HepG2 (cell line): ENCODE measurements around the gene ARF6. TPM values are rescaled to one million over a fixed set of nuclear protein-coding genes. Genes with fewer than 3 reads are reported as not detected.
A peak's percentile ranks its signal among the peaks of the same experiment; 100 is the strongest.

ENCODE experiments used
- DMAP1 ChIP-seq: IDR thresholded peaks from 2 replicates; pipeline ENCODE4 v1.6.1; 2016
- FOXM1 ChIP-seq: sonication (generic); formaldehyde crosslinking; IDR thresholded peaks from 2 replicates; pipeline ENCODE4 v1.5.0; 2020; ENCODE audit warnings: missing genetic modification reagents
- GATAD2A ChIP-seq: IDR thresholded peaks from 2 replicates; pipeline ENCODE4 v1.6.1; 2016
- GTF2F1 ChIP-seq: fragments of 150-350 bp; IDR thresholded peaks from 2 replicates; pipeline ENCODE4 v1.6.1; 2014; ENCODE audit warnings: low read length
- KAT7 ChIP-seq: IDR thresholded peaks from 2 replicates; pipeline ENCODE4 v1.6.1; 2018; ENCODE audit warnings: borderline replicate concordance, missing compliant biosample characterization
- KDM5B ChIP-seq: sonication (generic); formaldehyde crosslinking; IDR thresholded peaks from 2 replicates; pipeline ENCODE4 v1.4.0; 2020; ENCODE audit warnings: missing genetic modification reagents, mild to moderate bottlenecking, borderline replicate concordance
- MTA1 ChIP-seq: sonication (generic); formaldehyde crosslinking; IDR thresholded peaks from 2 replicates; pipeline ENCODE4 v1.4.0; 2020; ENCODE audit warnings: missing genetic modification reagents, mild to moderate bottlenecking, borderline replicate concordance
- PRDM4 ChIP-seq: sonication (generic); formaldehyde crosslinking; IDR thresholded peaks from 2 replicates; pipeline ENCODE4 v1.9.0; 2021; ENCODE audit warnings: missing genetic modification reagents, borderline replicate concordance
- SIN3A ChIP-seq: IDR thresholded peaks from 2 replicates; pipeline ENCODE4 v1.6.1; 2011; ENCODE audit warnings: low read depth, mild to moderate bottlenecking, control low read depth, low read length, borderline replicate concordance
- ZBED4 ChIP-seq: sonication (generic); formaldehyde crosslinking; IDR thresholded peaks from 2 replicates; pipeline ENCODE4 v1.4.0; 2020; ENCODE audit warnings: missing genetic modification reagents, borderline replicate concordance
- ZBTB39 ChIP-seq: sonication (generic); formaldehyde crosslinking; IDR thresholded peaks from 2 replicates; pipeline ENCODE4 v1.5.0; 2020; ENCODE audit warnings: missing genetic modification reagents
- ZBTB7B ChIP-seq: sonication (generic); formaldehyde crosslinking; IDR thresholded peaks from 2 replicates; pipeline ENCODE4 v1.4.0; 2020; ENCODE audit warnings: missing genetic modification reagents
- ZNF124 ChIP-seq: sonication (generic); formaldehyde crosslinking; IDR thresholded peaks from 2 replicates; pipeline ENCODE4 v1.4.0; 2020; ENCODE audit warnings: missing genetic modification reagents
- ZNF335 ChIP-seq: sonication (generic); formaldehyde crosslinking; IDR thresholded peaks from 2 replicates; pipeline ENCODE4 v1.4.0; 2020; ENCODE audit warnings: missing genetic modification reagents
- ZNF550 ChIP-seq: sonication (generic); formaldehyde crosslinking; IDR thresholded peaks from 2 replicates; pipeline ENCODE4 v1.4.0; 2020; ENCODE audit warnings: mild to moderate bottlenecking, missing genetic modification reagents, borderline replicate concordance
- ZNF557 ChIP-seq: sonication (generic); formaldehyde crosslinking; IDR thresholded peaks from 2 replicates; pipeline ENCODE4 v1.4.0; 2020; ENCODE audit warnings: missing genetic modification reagents
- polyA plus RNA-seq, 8 experiments: library from polyadenylated mRNA; depleted of rRNA in 3 of 8; stranded (reverse) in 7 of 8; unstranded in 1 of 8; fragments of >200 nt; fragmentation: Illumina TruSeq in 4 of 8; extraction: Trizol in 4 of 8; gene quantifications; 2 replicates each; pipeline versions ENCODE4 v1.2.1 to v1.2.3, GENCODE V29; 2011 to 2016; ENCODE audit warnings: low read depth in 4 of 8, missing spikeins in 1 of 8, mixed read lengths in 1 of 8; ENCODE audit not compliant: insufficient read depth in 1 of 8
- total RNA-seq, 5 experiments: library from RNA; depleted of rRNA; stranded (reverse); fragments of >200 nt; fragmentation: Illumina TruSeq; extraction: Trizol; gene quantifications; 2 replicates each; pipeline ENCODE4 v1.2.3, GENCODE V29; 2016; ENCODE audit warnings: low read depth in 1 of 5
- TF ChIP-seq, protein P1 (sequence below): sonication (generic); formaldehyde crosslinking; IDR thresholded peaks from 2 replicates; pipeline ENCODE4 v1.5.0; 2020; ENCODE audit warnings: missing genetic modification reagents, mild to moderate bottlenecking, borderline replicate concordance
- TF ChIP-seq, protein P2 (sequence below): IDR thresholded peaks from 2 replicates; pipeline ENCODE4 v1.6.1; 2016; ENCODE audit warnings: missing genetic modification reagents, missing compliant biosample characterization
- TF ChIP-seq, protein P3 (sequence below): sonication (generic); formaldehyde crosslinking; IDR thresholded peaks from 2 replicates; pipeline ENCODE4 v1.8.1; 2022; ENCODE audit warnings: low read depth, mild to moderate bottlenecking, missing genetic modification reagents

The ARF6 gene
- total and polyA plus RNA-seq, 2 of the 13 experiments (the other 11 are each of a cell fraction or from before 2014, with no cell fraction given) = 12.7 to 31.9 TPM

DNA sequence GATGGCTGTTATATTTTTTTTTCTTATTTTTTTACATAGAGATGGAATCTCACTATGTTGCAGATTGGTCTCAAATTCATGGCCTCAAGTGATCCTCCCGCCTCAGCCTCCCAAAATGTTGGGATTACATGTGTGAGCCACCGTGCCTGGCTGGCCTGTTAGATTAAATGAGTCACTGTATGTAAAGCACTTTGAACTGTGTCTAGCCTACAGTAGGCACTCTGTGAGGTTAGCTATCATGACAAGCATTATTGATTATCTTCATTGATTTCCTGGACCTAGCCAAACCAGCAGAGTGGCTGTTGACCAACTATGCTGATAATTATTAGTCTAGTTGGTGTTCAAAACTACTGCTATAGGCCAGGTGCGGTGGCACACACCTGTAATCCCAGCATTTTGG is 42.6 kb downstream of the ARF6 start (continued):
- no peak for TF ChIP-seq GTF2F1
- TF ChIP-seq KDM5B = no peak
- TF ChIP-seq DMAP1 (CRISPR knock-in tag) = no peak
- peak; percentile 88 for TF ChIP-seq GATAD2A (CRISPR knock-in tag)
- no peak for TF ChIP-seq MTA1 (CRISPR knock-in tag)
- TF ChIP-seq, protein P1, sequence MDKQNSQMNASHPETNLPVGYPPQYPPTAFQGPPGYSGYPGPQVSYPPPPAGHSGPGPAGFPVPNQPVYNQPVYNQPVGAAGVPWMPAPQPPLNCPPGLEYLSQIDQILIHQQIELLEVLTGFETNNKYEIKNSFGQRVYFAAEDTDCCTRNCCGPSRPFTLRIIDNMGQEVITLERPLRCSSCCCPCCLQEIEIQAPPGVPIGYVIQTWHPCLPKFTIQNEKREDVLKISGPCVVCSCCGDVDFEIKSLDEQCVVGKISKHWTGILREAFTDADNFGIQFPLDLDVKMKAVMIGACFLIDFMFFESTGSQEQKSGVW (CRISPR knock-in tag) = no peak
- no peak for TF ChIP-seq ZNF335 (CRISPR knock-in tag)
- TF ChIP-seq ZNF557 = no peak
- TF ChIP-seq PRDM4 = no peak
- no peak for TF ChIP-seq ZNF124 (CRISPR knock-in tag)
- TF ChIP-seq SIN3A = no peak
- no peak for TF ChIP-seq ZNF550 (CRISPR knock-in tag)
- no peak for TF ChIP-seq ZBTB7B (CRISPR knock-in tag)
- TF ChIP-seq ZBTB39 (CRISPR knock-in tag) = no peak
- TF ChIP-seq, protein P2, sequence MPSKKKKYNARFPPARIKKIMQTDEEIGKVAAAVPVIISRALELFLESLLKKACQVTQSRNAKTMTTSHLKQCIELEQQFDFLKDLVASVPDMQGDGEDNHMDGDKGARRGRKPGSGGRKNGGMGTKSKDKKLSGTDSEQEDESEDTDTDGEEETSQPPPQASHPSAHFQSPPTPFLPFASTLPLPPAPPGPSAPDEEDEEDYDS (CRISPR knock-in tag) = no peak
- TF ChIP-seq, protein P3, sequence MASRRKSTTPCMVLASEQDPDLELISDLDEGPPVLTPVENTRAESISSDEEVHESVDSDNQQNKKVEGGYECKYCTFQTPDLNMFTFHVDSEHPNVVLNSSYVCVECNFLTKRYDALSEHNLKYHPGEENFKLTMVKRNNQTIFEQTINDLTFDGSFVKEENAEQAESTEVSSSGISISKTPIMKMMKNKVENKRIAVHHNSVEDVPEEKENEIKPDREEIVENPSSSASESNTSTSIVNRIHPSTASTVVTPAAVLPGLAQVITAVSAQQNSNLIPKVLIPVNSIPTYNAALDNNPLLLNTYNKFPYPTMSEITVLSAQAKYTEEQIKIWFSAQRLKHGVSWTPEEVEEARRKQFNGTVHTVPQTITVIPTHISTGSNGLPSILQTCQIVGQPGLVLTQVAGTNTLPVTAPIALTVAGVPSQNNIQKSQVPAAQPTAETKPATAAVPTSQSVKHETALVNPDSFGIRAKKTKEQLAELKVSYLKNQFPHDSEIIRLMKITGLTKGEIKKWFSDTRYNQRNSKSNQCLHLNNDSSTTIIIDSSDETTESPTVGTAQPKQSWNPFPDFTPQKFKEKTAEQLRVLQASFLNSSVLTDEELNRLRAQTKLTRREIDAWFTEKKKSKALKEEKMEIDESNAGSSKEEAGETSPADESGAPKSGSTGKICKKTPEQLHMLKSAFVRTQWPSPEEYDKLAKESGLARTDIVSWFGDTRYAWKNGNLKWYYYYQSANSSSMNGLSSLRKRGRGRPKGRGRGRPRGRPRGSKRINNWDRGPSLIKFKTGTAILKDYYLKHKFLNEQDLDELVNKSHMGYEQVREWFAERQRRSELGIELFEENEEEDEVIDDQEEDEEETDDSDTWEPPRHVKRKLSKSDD (CRISPR knock-in tag) = no peak
- no peak for TF ChIP-seq ZBED4 (CRISPR knock-in tag)
- TF ChIP-seq FOXM1 (CRISPR knock-in tag) = no peak
- no peak for TF ChIP-seq KAT7 (CRISPR knock-in tag)
